GM23338 (cell line): ENCODE results near the gene KSR2. TPM values are rescaled to one million over a fixed set of nuclear protein-coding genes. Genes with fewer than 3 reads are reported as not detected.

ENCODE experiments used
- ATAC-seq: fragments of 200-7000 bp; cut with Tn5 transposase; 3 replicates; pipeline ENCODE4 v1.9.1; 2020
- DNase-seq: peaks from one replicate; pipeline ENCODE4 v3.0.0-alpha.2; 2015; ENCODE audit warnings: low spot score
- H2AFZ ChIP-seq: fragments of 200-600 bp; sonication (generic); 2 replicates; pipeline ENCODE4 v1.8.0; 2016; ENCODE audit warnings: antibody characterized with exemption, mild to moderate bottlenecking, moderate library complexity
- H3F3A ChIP-seq: fragments of 200-600 bp; sonication (generic); replicated peaks from 2 replicates; pipeline ENCODE4 v1.8.0; 2017; ENCODE audit warnings: antibody characterized with exemption, mixed run types, low read depth
- H3K27ac ChIP-seq: fragments of 200-600 bp; sonication (generic); 2 replicates; pipeline ENCODE4 v1.6.1; 2016; ENCODE audit warnings: low read depth
- H3K27me3 ChIP-seq: fragments of 200-600 bp; sonication (generic); 2 replicates; pipeline ENCODE4 v1.8.0; 2016; ENCODE audit warnings: mild to moderate bottlenecking, mixed run types, moderate library complexity; ENCODE audit not compliant: insufficient read depth
- H3K36me3 ChIP-seq: fragments of 200-600 bp; sonication (generic); 2 replicates; pipeline ENCODE4 v1.8.0; 2016; ENCODE audit warnings: mild to moderate bottlenecking; ENCODE audit not compliant: insufficient read depth
- H3K4me1 ChIP-seq: fragments of 200-600 bp; sonication (generic); 2 replicates; pipeline ENCODE4 v1.8.0; 2016; ENCODE audit warnings: mild to moderate bottlenecking, moderate library complexity; ENCODE audit not compliant: insufficient read depth
- H3K4me2 ChIP-seq: fragments of 200-600 bp; sonication (generic); 2 replicates; pipeline ENCODE4 v1.7.1; 2017; ENCODE audit warnings: mixed run types
- H3K4me3 ChIP-seq: fragments of 200-600 bp; sonication (generic); 2 replicates; pipeline ENCODE4 v1.6.1; 2016; ENCODE audit warnings: mixed run types
- H3K79me2 ChIP-seq: fragments of 200-600 bp; sonication (generic); replicated peaks from 2 replicates; pipeline ENCODE4 v1.8.0; 2017; ENCODE audit warnings: mild to moderate bottlenecking; ENCODE audit not compliant: insufficient read depth
- H3K9me2 ChIP-seq: fragments of 200-600 bp; sonication (generic); 2 replicates; pipeline ENCODE4 v1.8.0; 2017; ENCODE audit not compliant: insufficient read depth
- H4K20me1 ChIP-seq: fragments of 200-600 bp; sonication (generic); replicated peaks from 2 replicates; pipeline ENCODE4 v1.8.0; 2017; ENCODE audit warnings: mild to moderate bottlenecking; ENCODE audit not compliant: insufficient read depth
- H3K27ac Mint-ChIP-seq: 2 replicates; pipeline ENCODE4 v1.8.0; 2020; ENCODE audit warnings: inconsistent platforms, mild to moderate bottlenecking, moderate library complexity, mixed read lengths
- H3K27me3 Mint-ChIP-seq: 3 replicates; pipeline ENCODE4 v1.8.0; 2022; ENCODE audit warnings: low read depth, mild to moderate bottlenecking, moderate library complexity, mixed read lengths, inconsistent platforms; ENCODE audit not compliant: insufficient read depth, poor library complexity
- H3K36me3 Mint-ChIP-seq: 3 replicates; pipeline ENCODE4 v1.8.0; 2021; ENCODE audit warnings: low read depth, mild to moderate bottlenecking, inconsistent platforms, moderate library complexity, mixed read lengths
- H3K4me1 Mint-ChIP-seq: 3 replicates; pipeline ENCODE4 v1.8.0; 2020; ENCODE audit warnings: mild to moderate bottlenecking, inconsistent platforms, mixed read lengths
- H3K4me3 Mint-ChIP-seq: 3 replicates; pipeline ENCODE4 v1.8.0; 2021; ENCODE audit warnings: moderate library complexity, mild to moderate bottlenecking, inconsistent platforms, mixed read lengths
- H3K9me3 Mint-ChIP-seq: 3 replicates; pipeline ENCODE4 v1.8.0; 2020; ENCODE audit warnings: moderate library complexity, mild to moderate bottlenecking, inconsistent platforms, mixed read lengths
- CREB1 ChIP-seq: fragments of 250-450 bp; sonication (Bioruptor Pico); IDR thresholded peaks from 2 replicates; pipeline ENCODE4 v1.5.0; 2020; ENCODE audit warnings: low read depth, mild to moderate bottlenecking, moderate library complexity
- CTCF ChIP-seq, 2 experiments: fragments of 200-600 bp in 1 of 2; sonication (generic) in 1 of 2; conservative IDR thresholded peaks; 2 replicates each; pipeline versions ENCODE4 v1.5.1 to v1.6.1; 2016 to 2017; ENCODE audit warnings: antibody characterized with exemption in 2 of 2, low read depth in 2 of 2, mild to moderate bottlenecking in 2 of 2, moderate library complexity in 1 of 2
- ETS1 ChIP-seq: IDR thresholded peaks from 2 replicates; pipeline ENCODE4 v1.6.1; 2016; ENCODE audit warnings: antibody characterized with exemption
- EZH2 ChIP-seq: fragments of 200-600 bp; sonication (generic); IDR thresholded peaks from one replicate; pipeline ENCODE4 v1.8.0; 2017; ENCODE audit warnings: antibody characterized with exemption, mild to moderate bottlenecking, low read depth; ENCODE audit not compliant: unreplicated experiment
- EZH2phosphoT487 ChIP-seq: fragments of 200-600 bp; sonication (generic); IDR thresholded peaks from one replicate; pipeline ENCODE4 v1.8.1; 2018; ENCODE audit warnings: antibody characterized with exemption; ENCODE audit not compliant: unreplicated experiment
- JUNB ChIP-seq: IDR thresholded peaks from one replicate; pipeline ENCODE4 v1.6.1; 2016; ENCODE audit warnings: antibody characterized with exemption; ENCODE audit not compliant: unreplicated experiment
- NANOG ChIP-seq: IDR thresholded peaks from 2 replicates; pipeline ENCODE4 v1.6.1; 2016; ENCODE audit warnings: antibody characterized with exemption, borderline replicate concordance
- POLR2AphosphoS5 ChIP-seq: IDR thresholded peaks from 2 replicates; pipeline ENCODE4 v1.6.1; 2016; ENCODE audit warnings: antibody characterized with exemption, low read depth
- REST ChIP-seq: IDR thresholded peaks from one replicate; pipeline ENCODE4 v1.6.1; 2018; ENCODE audit warnings: antibody characterized with exemption; ENCODE audit not compliant: unreplicated experiment
- STAT1 ChIP-seq: IDR thresholded peaks from one replicate; pipeline ENCODE4 v1.6.1; 2016; ENCODE audit warnings: antibody characterized with exemption; ENCODE audit not compliant: unreplicated experiment
- ZNF114 ChIP-seq: fragments of 250-450 bp; sonication (Bioruptor Pico); IDR thresholded peaks from 2 replicates; pipeline ENCODE4 v1.5.0; 2020; ENCODE audit warnings: mild to moderate bottlenecking, moderate library complexity
- ZNF331 ChIP-seq: fragments of 250-450 bp; sonication (Bioruptor Pico); IDR thresholded peaks from 2 replicates; pipeline ENCODE4 v1.5.0; 2020; ENCODE audit warnings: low read depth, mild to moderate bottlenecking, moderate library complexity
- ZNF462 ChIP-seq: fragments of 250-450 bp; sonication (Bioruptor Pico); IDR thresholded peaks from 2 replicates; pipeline ENCODE4 v1.5.0; 2020; ENCODE audit warnings: mild to moderate bottlenecking, moderate library complexity
- polyA plus RNA-seq: library from polyadenylated mRNA; unstranded; fragments of >200 nt; fragmentation: Nextera tagmentation; extraction: Ambion mirVana; gene quantifications from 2 replicates; pipeline ENCODE4 v1.2.1, GENCODE V29; 2016
- total RNA-seq: library from RNA; depleted of rRNA; stranded (reverse); fragments of >200 nt; shearing (Covaris generic); gene quantifications from 2 replicates; pipeline ENCODE4 v1.2.3, GENCODE V29; 2014

Gene KSR2
- total and polyA plus RNA-seq, 2 experiments from 2014 or later = 1.1 to 2.7 TPM

GRCh38 chr12:117489671-117490070 is 479.1 kb downstream of the KSR2 start:
- no peak overlapping the region for H3K4me3 Mint-ChIP-seq

More at GRCh38 chr12:117489671-117490070, 479.1 kb downstream of the KSR2 start:
- Histone ChIP-seq H3K4me1 (no peaks in the 10 kb centered on the region), H3K27ac (no peak overlapping the region), H3K36me3 (no peaks in the 10 kb centered on the region), H2AFZ (no peak overlapping the region), H3K9me2 (peaks cover 4% of the 10 kb centered on the region; the same call in 1 of the 2 replicates), H4K20me1 (no peaks in the 10 kb centered on the region), H3K79me2 (no peaks in the 10 kb centered on the region), H3K4me2 (no peak overlapping the region), H3K4me3 (no peak overlapping the region), H3F3A (no peaks in the 10 kb centered on the region), H3K27me3 (no peaks in the 10 kb centered on the region)
- Mint-ChIP-seq H3K27me3 (no peaks in the 10 kb centered on the region), H3K9me3 (no peaks in the 10 kb centered on the region), H3K27ac (no peak overlapping the region), H3K36me3 (no peaks in the 10 kb centered on the region), H3K4me1 (no peaks in the 10 kb centered on the region; the same call in 2 of the 3 replicates)
- no peak for ATAC-seq
- TF ChIP-seq CREB1 (no peak), REST (no peak), JUNB (no peak), ZNF331 (CRISPR knock-in tag) (no peak), EZH2phosphoT487 (no peak), ZNF462 (CRISPR knock-in tag) (no peak), ZNF114 (CRISPR knock-in tag) (no peak), EZH2 (no peak), NANOG (no peak), POLR2AphosphoS5 (no peak), CTCF (conservative IDR thresholded peaks at IDR 0.05; ENCODE audit: low read depth in 2 of 2) (no peak), STAT1 (no peak), ETS1 (no peak)
- no peak for DNase-seq
